Stimulated activated CD4-positive, alpha-beta T cell treated with anti-CD3 and anti-CD28 coated beads, Interleukin-4, amount 100 ng/mL, for 48 hours (primary cell): ENCODE measurements around the gene DGCR2.
"Not testable (repeated sequence)": the region's sequence is repeated elsewhere in the genome, so short reads cannot be mapped to it uniquely, and the experiment has no call there.

Source experiments
- DNase-seq, 2 donors: peaks; one replicate each; pipeline ENCODE4 v3.0.0-alpha.2; 2020; ENCODE audit warnings: low read depth in 2 of 2

DGCR2 gene

DNA sequence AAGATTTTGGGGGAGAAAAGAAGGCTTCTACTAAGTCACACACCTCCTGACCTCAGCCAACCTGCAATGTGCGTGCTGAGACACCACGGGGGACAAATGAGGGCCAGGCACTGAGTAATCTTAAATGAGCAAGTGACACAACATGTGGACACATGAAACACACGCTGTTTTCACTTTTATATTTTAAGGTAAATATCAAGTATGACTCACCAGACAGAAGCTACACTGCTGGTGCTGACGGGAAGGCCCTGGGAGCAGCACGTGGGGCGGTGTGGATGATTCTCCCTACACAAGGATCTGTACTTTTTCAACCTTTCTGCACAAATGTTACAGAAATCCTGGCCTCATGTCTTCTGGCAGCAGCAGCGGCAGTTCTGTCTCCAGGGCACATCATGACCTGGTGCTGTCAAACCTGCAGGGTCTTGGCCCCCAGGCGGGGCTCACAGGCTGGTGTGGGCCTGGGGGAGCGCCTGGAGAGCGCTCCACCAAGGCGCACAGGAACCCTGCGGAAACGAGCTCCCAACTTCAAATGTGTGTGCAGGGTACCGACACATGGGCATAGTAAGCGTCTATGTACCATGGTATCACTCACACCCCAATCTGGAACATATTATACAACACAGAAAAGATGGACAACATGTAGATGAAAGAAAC lies 61.7 kb downstream of the DGCR2 start:
- DNase-seq = no peak

DNA sequence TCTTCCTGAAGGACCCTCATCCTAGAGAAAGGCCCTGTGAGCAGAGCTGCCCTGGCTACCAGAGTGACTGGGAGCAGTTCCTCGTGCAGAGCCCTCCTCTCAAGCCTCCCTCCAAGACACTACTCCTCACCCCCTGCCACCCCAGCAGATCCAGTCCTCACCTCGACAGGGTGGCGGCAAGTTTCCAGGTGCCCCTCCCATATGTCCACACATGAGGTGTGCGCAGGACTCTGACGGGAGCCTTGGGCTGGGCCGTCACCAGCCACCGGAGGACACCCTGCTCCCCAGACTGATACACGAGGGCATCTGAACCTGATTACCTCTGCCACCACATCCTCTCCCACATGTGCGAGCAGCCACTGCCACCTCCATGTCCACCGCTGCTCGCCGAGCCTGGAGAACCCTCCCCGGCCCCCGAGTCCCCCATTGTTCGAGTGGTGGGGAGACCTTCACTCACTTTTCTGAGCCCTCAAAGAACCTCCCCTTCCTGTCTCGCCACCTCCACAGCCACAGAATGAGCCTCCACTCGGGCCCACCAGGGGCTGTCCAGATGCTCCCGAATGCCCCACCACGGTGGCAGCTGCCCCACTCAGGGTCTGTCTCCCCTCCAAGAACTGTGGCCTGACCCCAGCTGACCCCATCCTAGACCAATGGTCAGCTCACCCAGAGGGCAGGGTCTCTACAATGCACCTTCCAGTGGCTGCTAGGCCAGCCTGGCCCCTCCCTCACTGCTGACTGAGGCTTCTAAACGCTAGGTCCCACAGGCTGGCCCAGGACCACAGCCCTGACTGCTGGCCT lies 62.5 kb downstream of the DGCR2 start:
- DNase-seq = no peak

DNA sequence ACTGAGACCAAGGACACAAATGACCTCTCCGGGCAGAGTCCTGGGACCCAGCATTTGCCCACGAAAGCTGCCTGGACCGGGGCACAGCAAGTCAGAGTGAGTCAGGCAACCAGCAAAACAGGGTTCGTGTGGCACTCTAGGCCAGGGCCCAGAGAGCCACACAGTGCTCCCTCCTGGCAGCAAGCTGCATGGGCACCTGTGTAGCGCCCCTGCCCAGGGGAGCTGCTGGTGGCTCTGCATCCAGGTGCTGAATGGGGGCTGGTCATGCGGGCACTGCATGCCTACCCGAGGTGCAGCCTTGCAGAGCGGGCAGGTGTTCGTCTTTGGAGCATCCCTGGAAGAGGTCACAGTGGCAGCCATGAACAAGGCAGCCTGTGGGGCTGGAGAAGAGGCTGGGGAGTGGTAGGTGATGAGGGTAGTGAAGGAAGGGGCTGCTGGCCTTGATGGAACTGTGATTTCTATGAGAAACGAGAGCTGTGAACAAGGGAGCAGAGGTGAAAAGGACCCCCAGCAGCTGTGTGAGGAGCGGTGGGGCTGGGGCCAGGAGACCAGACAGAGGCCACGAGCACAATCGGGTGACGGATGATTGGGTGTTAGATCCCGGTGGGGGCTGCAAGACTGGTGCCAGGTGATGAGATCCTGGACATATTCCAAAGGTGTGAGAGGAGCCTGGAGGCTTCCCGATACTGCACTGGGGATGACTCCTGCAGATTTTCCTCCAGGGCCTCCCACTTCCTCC lies 63.3 kb downstream of the DGCR2 start:
- no peak for DNase-seq

DNA sequence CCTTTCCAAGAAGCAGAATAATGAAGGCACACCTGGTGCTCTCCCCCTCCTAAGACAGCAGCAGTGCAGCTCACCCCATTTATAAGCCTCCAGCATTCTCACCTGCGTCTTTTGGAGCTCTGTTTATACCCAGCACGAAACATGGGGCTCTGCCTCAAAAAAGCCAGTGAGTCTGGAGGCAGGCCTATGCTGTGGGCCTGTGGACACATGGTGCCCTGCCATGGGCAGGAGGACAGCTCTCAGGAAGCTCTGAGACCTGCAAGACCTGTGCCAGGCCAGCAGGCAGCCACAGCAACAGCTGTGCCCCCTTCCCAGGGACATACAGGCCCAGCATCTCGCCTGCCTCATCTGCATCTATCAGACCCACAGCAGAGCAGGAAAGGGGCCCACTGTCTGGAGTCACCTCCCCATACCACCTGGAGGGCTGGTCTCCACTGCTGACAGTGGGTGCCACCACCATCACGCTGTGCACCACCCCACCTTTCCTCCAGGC lies 64.2 kb downstream of the DGCR2 start:
- DNase-seq = no peak

DNA sequence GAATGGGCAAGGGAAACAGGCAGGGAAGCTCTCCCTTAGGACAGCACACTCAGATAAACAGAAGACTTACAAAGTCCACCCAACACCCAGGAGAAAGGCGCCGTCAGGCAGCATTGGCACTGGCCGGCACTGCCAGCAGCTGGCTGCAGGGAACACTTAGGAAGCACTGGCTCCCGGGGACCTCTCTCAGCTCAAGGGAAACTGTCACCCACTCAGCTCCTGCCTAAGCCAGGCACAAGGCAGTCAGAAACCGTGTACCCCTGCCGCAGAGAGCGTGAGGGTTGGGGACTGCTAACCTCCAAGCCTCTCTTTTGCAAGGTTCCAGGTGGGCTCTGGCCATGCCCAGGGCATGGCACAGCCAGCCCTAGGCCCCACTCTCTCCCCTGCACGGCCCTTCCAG lies 64.7 kb downstream of the DGCR2 start:
- no peak for DNase-seq

GRCh38 chr22:19056951-19057401 lies 65.2 kb downstream of the DGCR2 start:
- DNase-seq = no peak

DNA sequence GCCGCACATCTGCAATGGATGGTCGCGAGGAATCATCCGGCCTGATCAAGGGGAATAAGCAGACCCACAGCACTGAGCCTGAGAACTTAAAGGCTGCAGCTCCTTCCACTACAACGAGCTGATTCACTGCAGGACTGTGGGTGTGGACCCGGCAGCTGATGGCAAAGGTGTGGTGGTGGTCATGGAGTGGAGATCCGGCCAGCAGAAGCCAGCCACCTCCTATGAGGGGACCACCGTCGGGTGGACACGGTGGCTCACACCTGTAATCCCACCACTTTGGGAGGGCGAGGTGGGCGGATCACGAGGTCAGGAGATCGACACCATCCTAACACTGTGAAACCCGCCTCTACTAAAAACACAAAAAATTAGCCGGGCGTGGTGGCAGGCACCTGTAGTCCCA lies 66.4 kb downstream of the DGCR2 start:
- DNase-seq = no peak

DNA sequence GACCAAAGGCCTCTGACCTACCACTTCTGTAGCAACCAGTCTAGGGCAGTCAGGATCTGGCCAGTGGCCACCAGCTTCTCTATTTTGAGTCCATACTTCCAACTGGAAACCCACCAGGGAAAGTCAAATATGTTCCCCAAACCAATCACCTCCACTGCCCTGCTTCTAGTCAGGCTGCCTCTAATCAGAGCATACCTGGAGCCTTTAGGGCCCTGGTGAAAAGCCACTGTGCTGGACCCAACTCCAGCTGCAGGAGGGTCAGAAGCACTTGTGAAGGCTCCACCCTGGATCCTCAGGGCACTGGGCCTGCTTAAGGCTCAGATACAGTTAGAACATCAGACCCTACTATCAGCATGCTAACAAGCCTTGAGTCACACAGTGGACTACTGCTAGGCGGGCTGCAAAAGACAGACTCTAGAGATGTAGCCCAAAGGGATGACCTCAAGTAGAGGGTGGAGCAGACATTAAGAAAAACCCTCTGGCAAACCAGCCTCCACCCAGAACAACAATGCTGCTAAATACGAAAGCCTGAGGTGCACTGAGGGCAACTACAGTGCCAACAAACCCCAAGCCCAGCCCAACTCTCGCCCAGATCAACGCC lies 69.2 kb downstream of the DGCR2 start:
- DNase-seq = no peak

GRCh38 chr22:19051381-19052072 lies 70.7 kb downstream of the DGCR2 start:
- DNase-seq = no peak

DNA sequence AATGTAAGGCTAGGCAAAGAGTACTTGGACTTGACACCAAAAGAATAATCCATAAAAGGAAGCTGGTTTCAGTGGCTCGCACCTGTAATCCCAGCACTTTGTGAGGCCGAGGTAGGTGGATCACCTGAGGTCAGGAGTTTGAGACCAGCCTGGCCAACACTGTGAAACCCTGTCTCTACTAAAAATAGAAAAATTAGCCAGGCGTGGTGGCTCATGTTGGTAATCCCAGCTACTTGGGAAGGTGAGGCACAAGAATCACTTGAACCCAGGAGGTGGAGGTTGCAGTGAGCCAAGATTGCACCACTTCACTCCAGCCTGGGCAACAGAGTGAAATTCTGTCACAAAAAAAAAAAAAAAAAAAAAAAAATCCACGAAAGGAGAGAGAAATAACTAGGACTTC lies 71.4 kb downstream of the DGCR2 start:
- DNase-seq = not testable (repeated sequence)

- DNase-seq = no peak
These were observed 72.1 kb downstream of the DGCR2 start for GRCh38 chr22:19050117-19050516.

DNA sequence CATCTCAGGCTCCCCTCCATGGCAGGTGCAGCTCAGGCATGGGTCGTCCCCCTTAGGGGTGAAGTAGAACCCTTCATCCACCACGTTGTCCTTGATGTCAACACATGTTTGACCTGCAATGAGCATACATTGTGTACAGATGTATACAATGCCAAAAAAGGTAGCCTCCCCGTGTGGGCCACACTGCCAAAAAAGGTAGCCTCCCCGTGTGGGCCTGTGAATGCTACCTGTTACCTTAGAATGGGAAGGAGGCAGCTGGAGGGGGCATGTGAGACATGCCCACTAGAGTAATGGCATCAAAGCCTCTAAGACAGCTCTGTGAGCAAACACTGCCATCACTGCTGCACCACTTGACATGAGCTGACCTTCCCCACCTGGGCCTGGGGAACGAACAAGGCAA lies 73.7 kb downstream of the DGCR2 start:
- no peak for DNase-seq

- no peak for DNase-seq
These were observed 74.2 kb downstream of the DGCR2 start for GRCh38 chr22:19047993-19048392.

GRCh38 chr22:19046719-19047609 lies 75.2 kb downstream of the DGCR2 start:
- no peak for DNase-seq

GRCh38 chr22:19046287-19046686 lies 75.9 kb downstream of the DGCR2 start:
- DNase-seq = no peak

DNA sequence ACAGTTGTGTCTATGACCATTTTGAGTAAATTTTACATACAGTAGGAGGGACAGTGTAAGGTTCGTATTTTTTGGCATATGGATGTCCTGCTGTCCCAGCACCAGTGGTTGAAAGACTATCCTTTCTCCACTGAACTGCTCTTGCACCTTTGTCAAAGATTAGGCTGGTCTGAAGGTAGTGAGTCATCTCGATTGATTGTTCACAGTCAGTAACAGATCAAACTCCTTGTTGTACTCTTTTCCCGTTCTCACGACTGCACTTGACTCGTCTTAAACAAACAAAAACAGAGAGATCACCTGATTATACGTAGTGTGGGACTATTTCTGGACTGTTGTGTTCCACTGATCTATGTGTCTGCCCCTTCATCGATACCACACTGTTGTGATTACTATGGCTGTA lies 77.1 kb downstream of the DGCR2 start:
- no peak for DNase-seq

GRCh38 chr22:19044381-19044780 lies 77.8 kb downstream of the DGCR2 start:
- DNase-seq = no peak

DNA sequence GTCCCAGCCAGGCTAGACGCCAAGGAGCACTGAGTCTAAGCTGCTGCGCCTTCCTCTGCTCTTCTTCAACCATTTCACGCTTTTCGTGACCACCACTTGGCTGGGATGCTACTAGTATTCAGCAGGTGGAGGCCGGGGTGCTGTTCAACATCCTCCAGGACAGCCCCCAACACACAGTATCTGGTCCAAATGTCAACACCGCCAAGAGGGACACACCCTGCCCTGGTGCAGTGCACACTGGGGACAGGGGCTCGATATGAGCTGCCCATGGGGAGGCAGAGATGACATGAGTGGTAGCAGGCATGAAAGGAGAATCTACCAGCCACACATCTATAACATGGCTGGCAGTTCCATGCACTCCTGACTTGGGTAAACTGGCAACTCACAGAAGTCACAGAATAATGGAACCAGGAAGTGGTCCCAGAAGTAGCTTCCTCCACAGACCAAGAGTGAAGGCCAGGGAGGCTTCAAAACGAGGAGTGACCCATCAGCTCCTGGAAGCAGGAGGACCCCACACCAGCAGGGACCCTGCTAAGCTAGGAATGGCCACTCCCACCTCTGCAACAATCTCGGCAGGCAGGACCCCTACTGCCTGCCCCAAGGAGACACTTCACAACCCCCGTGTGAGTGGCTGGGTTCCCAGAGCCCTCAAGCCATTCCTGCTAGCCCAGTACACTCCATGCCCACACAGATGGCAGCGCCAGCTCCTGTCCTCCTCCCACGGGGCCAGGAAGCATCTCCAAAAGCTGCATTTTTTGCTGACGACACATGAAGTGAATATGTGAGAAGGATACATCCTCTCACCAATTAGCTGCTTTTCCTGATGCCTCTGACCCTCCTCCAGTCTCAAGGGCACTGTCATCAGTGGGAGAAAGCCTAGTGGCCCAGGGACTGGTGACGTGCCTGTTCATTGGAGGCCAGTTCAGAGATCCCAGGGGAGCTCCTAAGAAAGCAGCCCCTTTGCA lies 78.8 kb downstream of the DGCR2 start:
- no peak for DNase-seq
